Vagina (tissue), 2 donors: ENCODE measurements around the gene PPIA.

ENCODE experiments used
- CTCF ChIP-seq, 3 experiments: fragments of 450-650 bp in 2 of 3; fragments of 200-600 bp in 1 of 3; sonication (generic) in 1 of 3; IDR thresholded peaks; one replicate each; pipeline ENCODE4 v1.5.1; 2017 to 2019; ENCODE audit warnings: antibody characterized with exemption in 3 of 3, mild to moderate bottlenecking in 2 of 3, moderate library complexity in 2 of 3
- POLR2A ChIP-seq, 2 donors: fragments of 450-650 bp; IDR thresholded peaks; one replicate each; pipeline ENCODE4 v1.6.1; 2017; ENCODE audit warnings: antibody characterized with exemption in 2 of 2, mild to moderate bottlenecking in 2 of 2, moderate library complexity in 2 of 2
- POLR2AphosphoS5 ChIP-seq, 2 donors: sonication (generic); formaldehyde crosslinking; IDR thresholded peaks; one replicate each; pipeline ENCODE4 v1.9.0; 2017; ENCODE audit warnings: antibody characterized with exemption in 2 of 2, mild to moderate bottlenecking in 2 of 2, low read depth in 1 of 2; ENCODE audit not compliant: insufficient read depth in 1 of 2

DNA sequence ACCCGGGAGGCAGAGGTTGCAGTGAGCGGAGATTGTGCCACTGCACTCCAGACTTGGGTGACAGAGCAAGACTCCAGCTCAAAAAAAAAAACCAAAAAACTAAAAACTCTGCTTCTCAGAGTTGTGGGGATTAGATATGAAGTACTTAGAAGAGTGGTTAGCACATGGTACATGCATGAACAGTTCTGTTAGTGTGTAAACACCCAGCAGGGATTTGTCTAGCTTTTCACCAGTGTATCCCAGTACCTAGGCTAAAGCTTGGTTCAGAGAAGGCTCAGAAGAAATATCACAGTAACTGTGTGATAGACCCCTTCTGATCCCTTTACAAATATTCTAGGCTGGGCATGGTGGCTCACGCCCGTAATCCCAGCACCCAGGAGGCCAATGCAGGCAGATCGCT, 9.5 kb downstream of the PPIA start:
- TF ChIP-seq CTCF (IDR thresholded peaks at IDR 0.05) (no peak), POLR2A (IDR thresholded peaks at IDR 0.05) (no peak), POLR2AphosphoS5 (IDR thresholded peaks at IDR 0.05; ENCODE audit: insufficient read depth in 1 of 2, low read depth in 1 of 2) (no peak)
